HT1080 (cell line): ENCODE measurements around the gene CEP104. TPM values are rescaled to one million over a fixed set of nuclear protein-coding genes. Genes with fewer than 3 reads are reported as not detected.

Source experiments
- DNase-seq: peaks from one replicate; pipeline ENCODE4 v3.0.0-alpha.2; 2015; ENCODE audit warnings: low read depth
- polyA plus RNA-seq, 2 experiments: library from polyadenylated mRNA; depleted of rRNA; stranded (reverse); fragments of >200 nt; gene quantifications; 2 replicates each; pipeline ENCODE4 v1.2.3, GENCODE V29; 2015
- total RNA-seq: library from RNA; depleted of rRNA; stranded (reverse); fragments of >200 nt; shearing (Covaris generic); gene quantifications from 2 replicates; pipeline ENCODE4 v1.2.3, GENCODE V29; 2014; rRNA removed

The CEP104 gene
- total RNA-seq = 16.1 and 22.8 TPM in 2 replicates
- 20.7 and 23.9 TPM in 2 replicates for polyA plus RNA-seq (2015; cell fraction: cytosol; rRNA removed)
- 27.7 and 28.7 TPM in 2 replicates for polyA plus RNA-seq (2015; cell fraction: nucleus; rRNA removed)

- DNase-seq = peak; percentile 93
Observed at GRCh38 chr1:3856923-3857790, at the start of gene CEP104, which contains the start of gene DFFB. Gene CEP104 (minus strand): TSS chr1:3857211. CDS start chr1:3852407, 4,804 bp downstream. Gene DFFB (plus strand): TSS chr1:3857476. CDS start chr1:3857604, 128 bp downstream.

- no peak for DNase-seq
Observed at GRCh38 chr1:3906672-3907020, 49.6 kb upstream of the CEP104 start.

GRCh38 chr1:3905953-3906671 is 49.1 kb upstream of the CEP104 start:
- no peak for DNase-seq

GRCh38 chr1:3905266-3905952 is 48.4 kb upstream of the CEP104 start:
- DNase-seq = no peak

- no peak for DNase-seq
Observed at GRCh38 chr1:3904843-3905185, 47.8 kb upstream of the CEP104 start.

- no peak for DNase-seq
Observed at GRCh38 chr1:3904006-3904842, 47.2 kb upstream of the CEP104 start.

- peak; percentile 20 for DNase-seq
Observed at GRCh38 chr1:3903141-3904005, 46.4 kb upstream of the CEP104 start.

- DNase-seq = no peak
Observed at GRCh38 chr1:3902571-3903091, 45.6 kb upstream of the CEP104 start.

- no peak for DNase-seq
Observed at GRCh38 chr1:3902111-3902511, 45.1 kb upstream of the CEP104 start.

GRCh38 chr1:3900969-3901529 is 44.0 kb upstream of the CEP104 start:
- DNase-seq = peak; percentile 93

- DNase-seq = peak; percentile 96
Observed at GRCh38 chr1:3900150-3900968, 43.3 kb upstream of the CEP104 start, which contains the start of gene C1orf174. Gene C1orf174 (minus strand): TSS chr1:3900272. CDS start chr1:3900186, 86 bp downstream.

- no peak for DNase-seq
Observed at GRCh38 chr1:3899754-3900149, 42.7 kb upstream of the CEP104 start.

- DNase-seq = peak; percentile 20
Observed at GRCh38 chr1:3898994-3899753, 42.2 kb upstream of the CEP104 start.

GRCh38 chr1:3898475-3898735 is 41.4 kb upstream of the CEP104 start:
- no peak for DNase-seq

- no peak for DNase-seq
Observed at GRCh38 chr1:3896396-3897000, 39.5 kb upstream of the CEP104 start.

- no peak for DNase-seq
Observed at GRCh38 chr1:3895951-3896325, 38.9 kb upstream of the CEP104 start.

GRCh38 chr1:3895279-3895950 is 38.4 kb upstream of the CEP104 start:
- DNase-seq = no peak
